ENCODE results near the gene BORA. TPM values are rescaled to one million over a fixed set of nuclear protein-coding genes. Genes with fewer than 3 reads are reported as not detected.

The BORA gene
- total and polyA plus RNA-seq, 4 donors = 0.71 to 11.3 (median 1.4) TPM

GRCh38 chr13:72745260-72745659 is 17.5 kb downstream of the BORA start:
- TF ChIP-seq RAD21 (IDR thresholded peaks at IDR 0.05) = no peak
- H3K27ac ChIP-seq (ENCODE audit: low read depth in 1 of 2, low read length in 2 of 2) = no peak overlapping the region
- WGBS = 91% methylated on average over 1 of the region's 1 CpG
- no peak for DNase-seq (ENCODE audit: low spot score)
- H3K27me3 ChIP-seq (ENCODE audit: control insufficient read depth in 4 of 4, insufficient read depth in 4 of 4, low read length in 3 of 4) = no peaks in the 10 kb centered on the region
- peaks cover 0 to 14% (median 3%) of the 10 kb centered on the region in 4 donors for H3K36me3 ChIP-seq (ENCODE audit: control insufficient read depth in 4 of 4, insufficient read depth in 3 of 4, low read depth in 1 of 4, low read length in 3 of 4)
- no peaks in the 10 kb centered on the region for H3K4me1 ChIP-seq (ENCODE audit: control insufficient read depth in 4 of 4, insufficient read depth in 4 of 4, low read length in 3 of 4)
- no peaks in the 10 kb centered on the region for H3K9me3 ChIP-seq (ENCODE audit: control insufficient read depth in 4 of 4, low read length in 3 of 4)
- H3K9ac ChIP-seq (ENCODE audit: low read depth in 1 of 2, low read length in 2 of 2) = no peak overlapping the region
- no peak overlapping the region for H3K4me3 ChIP-seq (ENCODE audit: low read depth in 1 of 3, low read length in 3 of 3)

GRCh38 chr13:72751220-72751619 is 23.5 kb downstream of the BORA start:
- no peaks in the 10 kb centered on the region for H3K27me3 ChIP-seq (ENCODE audit: control insufficient read depth in 4 of 4, insufficient read depth in 4 of 4, low read length in 3 of 4)
- H3K4me3 ChIP-seq (ENCODE audit: low read depth in 1 of 3, low read length in 3 of 3) = no peak overlapping the region
- H3K4me1 ChIP-seq (ENCODE audit: control insufficient read depth in 4 of 4, insufficient read depth in 4 of 4, low read length in 3 of 4) = no peaks in the 10 kb centered on the region
- peaks cover 9 to 31% (median 21%) of the 10 kb centered on the region in 4 donors for H3K36me3 ChIP-seq (ENCODE audit: control insufficient read depth in 4 of 4, insufficient read depth in 3 of 4, low read depth in 1 of 4, low read length in 3 of 4)
- no peak overlapping the region for H3K27ac ChIP-seq (ENCODE audit: low read depth in 1 of 2, low read length in 2 of 2)
- no peak for DNase-seq (ENCODE audit: low spot score)
- TF ChIP-seq EGR1 (IDR thresholded peaks at IDR 0.05; ENCODE audit: low read depth in 2 of 2) (no peak), RXRA (IDR thresholded peaks at IDR 0.05) (no peak), FOXA2 (IDR thresholded peaks at IDR 0.05) (no peak)
- H3K9ac ChIP-seq (ENCODE audit: low read depth in 1 of 2, low read length in 2 of 2) = no peak overlapping the region
- H3K9me3 ChIP-seq (ENCODE audit: control insufficient read depth in 4 of 4, low read length in 3 of 4) = no peaks in the 10 kb centered on the region

- no peak overlapping the region for H3K4me3 ChIP-seq (ENCODE audit: low read depth in 1 of 3, low read length in 3 of 3)
- no peaks in the 10 kb centered on the region for H3K9me3 ChIP-seq (ENCODE audit: control insufficient read depth in 4 of 4, low read length in 3 of 4)
- no peaks in the 10 kb centered on the region for H3K27me3 ChIP-seq (ENCODE audit: control insufficient read depth in 4 of 4, insufficient read depth in 4 of 4, low read length in 3 of 4)
- no peaks in the 10 kb centered on the region for H3K4me1 ChIP-seq (ENCODE audit: control insufficient read depth in 4 of 4, insufficient read depth in 4 of 4, low read length in 3 of 4)
- TF ChIP-seq ATF3 (IDR thresholded peaks at IDR 0.05) (no peak), REST (IDR thresholded peaks at IDR 0.05) (no peak), JUND (IDR thresholded peaks at IDR 0.05) (no peak), FOXA2 (IDR thresholded peaks at IDR 0.05) (no peak), HNF4A (conservative IDR thresholded peaks at IDR 0.05) (no peak), ZBTB33 (IDR thresholded peaks at IDR 0.05) (no peak), CTCF (IDR thresholded peaks at IDR 0.05; ENCODE audit: low read depth, low read length, missing input control) (no peak), TAF1 (conservative IDR thresholded peaks at IDR 0.05) (no peak)
- H3K36me3 ChIP-seq (ENCODE audit: control insufficient read depth in 4 of 4, insufficient read depth in 3 of 4, low read depth in 1 of 4, low read length in 3 of 4) = peaks cover 20 to 48% (median 33%) of the 10 kb centered on the region in 4 donors
- 95% methylated on average over 6 of the region's 6 CpGs for WGBS
- no peak overlapping the region for H3K27ac ChIP-seq (ENCODE audit: low read depth in 1 of 2, low read length in 2 of 2)
- no peak for DNase-seq (ENCODE audit: low spot score)
- no peak overlapping the region for H3K9ac ChIP-seq (ENCODE audit: low read depth in 1 of 2, low read length in 2 of 2)
These were observed 26.4 kb downstream of the BORA start for GRCh38 chr13:72754111-72754510.
